GM23248 (cell line): ENCODE data around the gene MTRR.

Experiments
- EZH2 ChIP-seq: fragments of 200-600 bp; sonication (generic); IDR thresholded peaks from 2 replicates; pipeline ENCODE4 v1.6.1; 2018; ENCODE audit warnings: antibody characterized with exemption, mild to moderate bottlenecking; ENCODE audit not compliant: insufficient read depth, poor library complexity, severe bottlenecking
- EZH2phosphoT487 ChIP-seq: fragments of 200-600 bp; sonication (generic); IDR thresholded peaks from 2 replicates; pipeline ENCODE4 v1.6.1; 2018; ENCODE audit warnings: antibody characterized with exemption, moderate library complexity, mild to moderate bottlenecking, low read depth; ENCODE audit not compliant: insufficient read depth

DNA sequence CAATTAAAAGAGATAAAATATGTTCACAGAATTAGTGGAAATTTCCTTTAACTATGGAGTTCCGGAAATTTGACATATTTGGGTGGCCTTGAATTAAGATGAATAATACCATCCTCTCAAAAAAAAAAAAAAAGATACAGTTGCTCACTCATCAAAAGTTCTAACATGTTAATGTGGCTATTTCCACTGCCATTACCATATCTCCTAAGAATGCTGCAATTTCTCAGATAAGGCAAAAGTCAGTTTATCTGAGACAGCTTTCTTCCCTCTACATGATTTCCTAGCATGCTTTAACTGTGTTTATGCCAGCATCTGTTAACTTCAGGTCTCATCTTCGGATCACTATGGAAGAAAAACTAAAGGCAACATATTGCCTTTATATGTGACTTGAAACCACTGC, 2.8 kb upstream of the MTRR start:
- no peak for TF ChIP-seq EZH2
- no peak for TF ChIP-seq EZH2phosphoT487
